ENCODE measurements around the gene SCAND1.

Gene SCAND1

GRCh38 chr20:35991142-35991771 lies 37.0 kb upstream of the SCAND1 start:
- no peak overlapping the region for H3K4me3 ChIP-seq (ENCODE audit: low read depth, low read length)
- TF ChIP-seq CTCF (IDR thresholded peaks at IDR 0.05; ENCODE audit: low read depth, low read length, missing control alignments): peak; percentile 55
- no peak for DNase-seq (ENCODE audit: low read depth)

- DNase-seq (ENCODE audit: low read depth): no peak
- H3K4me3 ChIP-seq (ENCODE audit: low read depth, low read length): no peak overlapping the region
- no peak for TF ChIP-seq CTCF (IDR thresholded peaks at IDR 0.05; ENCODE audit: low read depth, low read length, missing control alignments)
Observed at GRCh38 chr20:35988910-35989463, 34.7 kb upstream of the SCAND1 start.

- no peak for TF ChIP-seq CTCF (IDR thresholded peaks at IDR 0.05; ENCODE audit: low read depth, low read length, missing control alignments)
- no peak overlapping the region for H3K4me3 ChIP-seq (ENCODE audit: low read depth, low read length)
- DNase-seq (ENCODE audit: low read depth): no peak
Observed at GRCh38 chr20:35985806-35986205, 31.5 kb upstream of the SCAND1 start.

- no peak for DNase-seq (ENCODE audit: low read depth)
- TF ChIP-seq CTCF (IDR thresholded peaks at IDR 0.05; ENCODE audit: low read depth, low read length, missing control alignments): no peak
- no peak overlapping the region for H3K4me3 ChIP-seq (ENCODE audit: low read depth, low read length)
Observed at GRCh38 chr20:35984382-35984781, 30.1 kb upstream of the SCAND1 start.

- DNase-seq (ENCODE audit: low read depth): no peak
- no peak for TF ChIP-seq CTCF (IDR thresholded peaks at IDR 0.05; ENCODE audit: low read depth, low read length, missing control alignments)
- no peak overlapping the region for H3K4me3 ChIP-seq (ENCODE audit: low read depth, low read length)
Observed at GRCh38 chr20:35981969-35982368, 27.7 kb upstream of the SCAND1 start.

- no peak overlapping the region for H3K4me3 ChIP-seq (ENCODE audit: low read depth, low read length)
- TF ChIP-seq CTCF (IDR thresholded peaks at IDR 0.05; ENCODE audit: low read depth, low read length, missing control alignments): no peak
- no peak for DNase-seq (ENCODE audit: low read depth)
Observed at GRCh38 chr20:35979544-35979943, 25.2 kb upstream of the SCAND1 start.

- DNase-seq (ENCODE audit: low read depth): no peak
- TF ChIP-seq CTCF (IDR thresholded peaks at IDR 0.05; ENCODE audit: low read depth, low read length, missing control alignments): no peak
- no peak overlapping the region for H3K4me3 ChIP-seq (ENCODE audit: low read depth, low read length)
Observed at GRCh38 chr20:35978041-35978513, 23.8 kb upstream of the SCAND1 start.

Data from GM12864 (cell line).